WTC11 (cell line): ENCODE data around the gene NDRG3. TPM values are rescaled to one million over a fixed set of nuclear protein-coding genes. Genes with fewer than 3 reads are reported as not detected.

Experiments used
- ATAC-seq: fragments of 200-7000 bp; cut with Tn5 transposase; 2 replicates; pipeline ENCODE4 v1.10.0; 2021; ENCODE audit warnings: mild to moderate bottlenecking, moderate library complexity
- CTCF ChIA-PET: fragments of 300-600 bp; sonication (Branson Sonifier 250); formaldehyde crosslinking; loops from one replicate; lab custom pipeline; 2021; ENCODE audit warnings: antibody characterized with exemption; lab: Charles Lee
- POLR2A ChIA-PET: fragments of 350-600 bp; sonication (Branson Sonifier 250); formaldehyde crosslinking; loops from one replicate; lab custom pipeline; 2021; ENCODE audit warnings: antibody characterized with exemption; lab: Charles Lee
- DNase-seq: peaks from one replicate; pipeline ENCODE4 v3.0.0; 2021; ENCODE audit warnings: low spot score
- H3K27ac Mint-ChIP-seq: 2 replicates; pipeline ENCODE4 v1.8.0; 2021; ENCODE audit warnings: mixed read lengths
- H3K27me3 Mint-ChIP-seq: 2 replicates; pipeline ENCODE4 v1.8.0; 2021; ENCODE audit warnings: low read depth, mild to moderate bottlenecking, moderate library complexity, mixed read lengths
- H3K36me3 Mint-ChIP-seq: 2 replicates; pipeline ENCODE4 v1.8.0; 2021; ENCODE audit warnings: mixed read lengths
- H3K4me1 Mint-ChIP-seq: 2 replicates; pipeline ENCODE4 v1.8.0; 2022; ENCODE audit warnings: mixed read lengths
- H3K4me3 Mint-ChIP-seq: 2 replicates; pipeline ENCODE4 v1.8.0; 2021; ENCODE audit warnings: mild to moderate bottlenecking, moderate library complexity, mixed read lengths
- H3K9me3 Mint-ChIP-seq: 2 replicates; pipeline ENCODE4 v1.8.0; 2021; ENCODE audit warnings: mixed read lengths
- ATF1 ChIP-seq: sonication (generic); formaldehyde crosslinking; IDR thresholded peaks from 2 replicates; pipeline ENCODE4 v1.8.1; 2023; ENCODE audit warnings: mild to moderate bottlenecking, moderate library complexity, missing genetic modification reagents
- CBFB ChIP-seq: sonication (generic); formaldehyde crosslinking; IDR thresholded peaks from 2 replicates; pipeline ENCODE4 v1.8.1; 2022; ENCODE audit warnings: mild to moderate bottlenecking, low read depth, missing genetic modification reagents
- GABPB1 ChIP-seq: sonication (generic); formaldehyde crosslinking; IDR thresholded peaks from 2 replicates; pipeline ENCODE4 v1.8.1; 2023; ENCODE audit warnings: mild to moderate bottlenecking, missing genetic modification reagents
- IRF1 ChIP-seq: sonication (generic); formaldehyde crosslinking; IDR thresholded peaks from 2 replicates; pipeline ENCODE4 v1.8.0; 2023; ENCODE audit warnings: missing genetic modification reagents
- JUN ChIP-seq: sonication (generic); formaldehyde crosslinking; IDR thresholded peaks from 2 replicates; pipeline ENCODE4 v1.8.0; 2023; ENCODE audit warnings: mild to moderate bottlenecking, missing genetic modification reagents
- KAT7 ChIP-seq: sonication (generic); formaldehyde crosslinking; IDR thresholded peaks from 2 replicates; pipeline ENCODE4 v1.8.1; 2023; ENCODE audit warnings: missing genetic modification reagents, mild to moderate bottlenecking, borderline replicate concordance
- OVOL2 ChIP-seq: fragments of 250-450 bp; sonication (Bioruptor Pico); IDR thresholded peaks from 2 replicates; pipeline ENCODE4 v1.9.0; 2021; ENCODE audit warnings: mild to moderate bottlenecking, borderline replicate concordance
- PRDM15 ChIP-seq: sonication (generic); formaldehyde crosslinking; IDR thresholded peaks from 2 replicates; pipeline ENCODE4 v1.8.0; 2022; ENCODE audit warnings: missing genetic modification reagents
- TEAD4 ChIP-seq: sonication (generic); formaldehyde crosslinking; IDR thresholded peaks from 2 replicates; pipeline ENCODE4 v1.8.0; 2022; ENCODE audit warnings: mild to moderate bottlenecking, missing genetic modification reagents
- ZNF121 ChIP-seq: sonication (generic); formaldehyde crosslinking; IDR thresholded peaks from 2 replicates; pipeline ENCODE4 v1.8.0; 2023; ENCODE audit warnings: missing genetic modification reagents
- ZNF396 ChIP-seq: fragments of 250-450 bp; sonication (Bioruptor Pico); IDR thresholded peaks from 2 replicates; pipeline ENCODE4 v1.8.0; 2021; ENCODE audit warnings: mild to moderate bottlenecking, moderate library complexity, borderline replicate concordance
- ZNF671 ChIP-seq: fragments of 250-450 bp; sonication (Bioruptor Pico); IDR thresholded peaks from 2 replicates; pipeline ENCODE4 v1.8.0; 2021; ENCODE audit warnings: mild to moderate bottlenecking
- total RNA-seq: library from RNA; stranded (reverse); gene quantifications from 3 replicates; pipeline ENCODE4 v1.2.3, GENCODE V29; 2021
- TF ChIP-seq, protein P1 (sequence below): fragments of 250-450 bp; sonication (Bioruptor Pico); IDR thresholded peaks from 2 replicates; pipeline ENCODE4 v1.8.0; 2021; ENCODE audit warnings: mild to moderate bottlenecking
- TF ChIP-seq, protein P2 (sequence below): sonication (generic); formaldehyde crosslinking; IDR thresholded peaks from 2 replicates; pipeline ENCODE4 v1.8.1; 2023; ENCODE audit warnings: mild to moderate bottlenecking, moderate library complexity, missing genetic modification reagents

Gene NDRG3
- total RNA-seq, 1 experiment from 2014 or later = 27.0 TPM

DNA sequence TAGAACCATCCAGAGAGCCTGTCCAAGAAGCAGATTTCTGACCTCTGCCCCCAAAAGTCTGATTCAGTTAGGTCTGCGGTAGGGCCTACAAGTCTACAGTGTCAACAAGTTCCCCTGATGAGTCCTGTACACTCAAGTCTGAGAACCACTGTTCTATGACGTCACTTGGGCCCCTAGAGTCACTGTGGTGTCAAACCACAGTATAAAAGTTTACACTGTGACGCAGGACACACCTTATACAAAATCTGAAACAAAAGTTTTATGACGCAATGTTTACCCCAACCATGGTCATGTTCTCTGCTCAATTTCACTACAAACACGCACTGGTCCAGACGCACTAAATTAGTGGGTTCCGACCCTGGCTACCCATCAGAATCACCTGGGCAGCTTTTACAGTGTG lies 117.8 kb downstream of the NDRG3 start:
- ChIA-PET POLR2A (no interaction called here), CTCF (no interaction called here)
- ATAC-seq = no peak
- Mint-ChIP-seq H3K9me3 (no peaks in the 10 kb centered on the region), H3K4me3 (no peak overlapping the region), H3K27ac (no peak overlapping the region), H3K4me1 (peaks cover 12% of the 10 kb centered on the region), H3K27me3 (no peaks in the 10 kb centered on the region), H3K36me3 (no peaks in the 10 kb centered on the region)
- no peak for DNase-seq
- TF ChIP-seq GABPB1 (CRISPR knock-in tag) (peak; percentile 26; the same call in 1 of the 2 replicates), TEAD4 (CRISPR knock-in tag) (no peak)

DNA sequence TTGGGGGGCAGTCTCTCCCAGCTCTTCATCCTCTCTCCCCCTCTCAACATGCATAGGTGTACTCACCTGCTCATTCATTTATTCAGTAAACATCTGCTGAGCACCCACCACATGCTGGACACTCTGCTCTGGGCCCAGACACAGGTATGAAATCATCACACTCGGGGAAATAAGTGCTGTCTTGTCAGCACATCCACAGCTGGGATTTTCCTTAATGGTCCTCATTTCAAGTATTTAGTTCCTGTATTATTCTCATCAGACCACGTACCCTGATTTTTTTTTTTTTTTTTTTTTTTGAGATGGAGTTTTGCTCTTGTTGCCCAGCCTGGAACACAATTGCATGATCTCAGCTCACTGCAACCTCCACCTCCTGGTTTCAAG lies 121.0 kb downstream of the NDRG3 start:
- Mint-ChIP-seq H3K36me3 (no peaks in the 10 kb centered on the region), H3K27me3 (no peaks in the 10 kb centered on the region), H3K27ac (no peak overlapping the region), H3K4me3 (no peak overlapping the region)
- POLR2A ChIA-PET = interaction anchor here (0.9 kb wide), 1 partner anchor 50 kb away, joined by 3 read pairs; no protein-coding TSS in a partner anchor
- no peak for TF ChIP-seq OVOL2 (CRISPR knock-in tag)
- TF ChIP-seq CBFB (CRISPR knock-in tag) = no peak
- TF ChIP-seq, protein P1, sequence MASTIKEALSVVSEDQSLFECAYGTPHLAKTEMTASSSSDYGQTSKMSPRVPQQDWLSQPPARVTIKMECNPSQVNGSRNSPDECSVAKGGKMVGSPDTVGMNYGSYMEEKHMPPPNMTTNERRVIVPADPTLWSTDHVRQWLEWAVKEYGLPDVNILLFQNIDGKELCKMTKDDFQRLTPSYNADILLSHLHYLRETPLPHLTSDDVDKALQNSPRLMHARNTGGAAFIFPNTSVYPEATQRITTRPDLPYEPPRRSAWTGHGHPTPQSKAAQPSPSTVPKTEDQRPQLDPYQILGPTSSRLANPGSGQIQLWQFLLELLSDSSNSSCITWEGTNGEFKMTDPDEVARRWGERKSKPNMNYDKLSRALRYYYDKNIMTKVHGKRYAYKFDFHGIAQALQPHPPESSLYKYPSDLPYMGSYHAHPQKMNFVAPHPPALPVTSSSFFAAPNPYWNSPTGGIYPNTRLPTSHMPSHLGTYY (CRISPR knock-in tag) = no peak
- TF ChIP-seq, all 79 proteins: peak for 0
- no peak for DNase-seq
- CTCF ChIA-PET = interaction anchor here (0.6 to 2.6 kb wide), 9 partner anchors 8 to 247 kb away, joined by 3 to 12 read pairs (median 4); partner anchors contain the start of gene RAB5IF
- H3K9me3 Mint-ChIP-seq = no peaks in the 10 kb centered on the region
- H3K4me1 Mint-ChIP-seq = peaks cover 9% of the 10 kb centered on the region
- no peak for ATAC-seq

DNA sequence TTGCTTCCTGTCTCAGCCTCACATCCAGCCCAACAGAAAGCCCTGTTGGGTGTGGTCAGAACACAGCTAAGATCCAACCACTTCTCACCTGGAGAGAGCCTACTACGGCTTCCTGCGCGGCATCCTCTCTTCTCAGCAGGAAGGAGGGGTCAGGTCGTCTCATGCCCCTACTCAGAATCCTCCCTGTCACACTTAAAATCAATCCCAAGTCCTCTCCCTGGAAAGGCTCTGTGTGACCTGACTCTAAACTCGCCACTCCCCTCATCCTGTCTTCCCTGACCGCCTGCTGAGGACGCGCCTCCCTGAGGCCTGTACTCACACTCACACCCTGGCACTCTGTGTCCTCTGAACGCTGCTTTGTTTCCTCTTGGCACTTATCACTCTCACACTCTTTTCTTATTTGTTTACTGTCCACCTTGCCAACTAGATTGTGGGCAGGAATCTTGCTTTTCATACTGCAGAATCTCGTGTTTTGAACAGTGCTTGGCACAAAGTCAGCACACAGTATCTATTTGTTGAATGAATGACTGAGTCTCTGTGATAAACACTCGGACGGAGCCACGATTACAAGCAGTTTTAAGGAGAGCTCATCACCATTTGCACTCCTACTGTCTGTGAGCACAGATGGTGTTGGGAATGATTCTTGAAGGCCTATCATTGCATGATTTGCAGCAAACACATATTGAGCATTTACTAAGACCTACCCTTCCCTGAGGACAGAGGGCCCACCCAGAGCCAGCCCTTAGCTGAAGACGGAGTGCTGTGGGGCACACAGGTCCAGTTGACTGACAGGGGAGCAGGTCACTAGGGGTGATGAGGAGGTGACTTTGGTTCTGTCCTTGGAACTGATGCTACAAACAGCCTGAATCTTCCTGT lies 121.6 kb downstream of the NDRG3 start:
- H3K4me3 Mint-ChIP-seq = no peak overlapping the region
- CTCF ChIA-PET = interaction anchor here (0.6 to 2.6 kb wide), 9 partner anchors 9 to 247 kb away, joined by 3 to 12 read pairs (median 4); partner anchors contain the start of genes MYL9 and RAB5IF
- POLR2A ChIA-PET = interaction anchor here (0.9 kb wide), 1 partner anchor 49 kb away, joined by 3 read pairs; no protein-coding TSS in a partner anchor
- TF ChIP-seq IRF1 (CRISPR knock-in tag) = no peak
- TF ChIP-seq ZNF396 (CRISPR knock-in tag) = no peak
- TF ChIP-seq, protein P2, sequence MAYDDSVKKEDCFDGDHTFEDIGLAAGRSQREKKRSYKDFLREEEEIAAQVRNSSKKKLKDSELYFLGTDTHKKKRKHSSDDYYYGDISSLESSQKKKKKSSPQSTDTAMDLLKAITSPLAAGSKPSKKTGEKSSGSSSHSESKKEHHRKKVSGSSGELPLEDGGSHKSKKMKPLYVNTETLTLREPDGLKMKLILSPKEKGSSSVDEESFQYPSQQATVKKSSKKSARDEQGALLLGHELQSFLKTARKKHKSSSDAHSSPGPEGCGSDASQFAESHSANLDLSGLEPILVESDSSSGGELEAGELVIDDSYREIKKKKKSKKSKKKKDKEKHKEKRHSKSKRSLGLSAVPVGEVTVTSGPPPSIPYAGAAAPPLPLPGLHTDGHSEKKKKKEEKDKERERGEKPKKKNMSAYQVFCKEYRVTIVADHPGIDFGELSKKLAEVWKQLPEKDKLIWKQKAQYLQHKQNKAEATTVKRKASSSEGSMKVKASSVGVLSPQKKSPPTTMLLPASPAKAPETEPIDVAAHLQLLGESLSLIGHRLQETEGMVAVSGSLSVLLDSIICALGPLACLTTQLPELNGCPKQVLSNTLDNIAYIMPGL (CRISPR knock-in tag) = no peak
- no peak for TF ChIP-seq JUN
- TF ChIP-seq PRDM15 (CRISPR knock-in tag) = no peak
- no peak for TF ChIP-seq ZNF671 (CRISPR knock-in tag)
- TF ChIP-seq KAT7 (CRISPR knock-in tag) = no peak
- TF ChIP-seq ATF1 = no peak
- no peak for TF ChIP-seq ZNF121 (CRISPR knock-in tag)
- peak overlapping the region; percentile 0; the same call in 1 of the 2 replicates for H3K27ac Mint-ChIP-seq
- ATAC-seq = peak; percentile 88
- H3K9me3 Mint-ChIP-seq = no peaks in the 10 kb centered on the region
- H3K36me3 Mint-ChIP-seq = no peaks in the 10 kb centered on the region
- DNase-seq = peak; percentile 22
- H3K4me1 Mint-ChIP-seq = peaks cover 9% of the 10 kb centered on the region
- H3K27me3 Mint-ChIP-seq = no peaks in the 10 kb centered on the region
